Panc1 (cell line): ENCODE data around the gene GPR26. TPM values are rescaled to one million over a fixed set of nuclear protein-coding genes. Genes with fewer than 3 reads are reported as not detected.

Experiments used
- ATAC-seq: fragments of 200-7000 bp; cut with Tn5 transposase; 2 replicates; pipeline ENCODE4 v1.9.1; 2020; ENCODE audit warnings: mild to moderate bottlenecking, moderate library complexity
- BruUV-seq: library from RNA; stranded (reverse); fragments of 400-500 nt; replicated peaks from 2 replicates; lab custom pipeline; 2021; lab: Mats Ljungman, UMichigan
- CTCF ChIA-PET: fragments of 300-600 bp; sonication (Branson Sonifier 250); formaldehyde crosslinking; loops from one replicate; lab custom pipeline; 2022; ENCODE audit warnings: antibody characterized with exemption; lab: Charles Lee
- POLR2A ChIA-PET: fragments of 300-600 bp; sonication (Branson Sonifier 250); formaldehyde crosslinking; loops from one replicate; lab custom pipeline; 2022; ENCODE audit warnings: antibody characterized with exemption; lab: Charles Lee
- DNase-seq: peaks from one replicate; pipeline ENCODE4 v3.0.0-alpha.2; 2010; ENCODE audit warnings: low read depth, low spot score
- H3K27ac ChIP-seq: 2 replicates; pipeline ENCODE4 v1.5.1; 2011; ENCODE audit warnings: mild to moderate bottlenecking, low read length, inconsistent platforms
- H3K27me3 ChIP-seq: fragments of 200-500 bp; sonication (Bioruptor generic); 2 replicates; pipeline ENCODE4 v1.6.0; 2014; ENCODE audit warnings: low read length, inconsistent platforms; ENCODE audit not compliant: control insufficient read depth, insufficient read depth
- H3K36me3 ChIP-seq: fragments of 200-500 bp; sonication (Bioruptor generic); 2 replicates; pipeline ENCODE4 v1.5.1; 2014; ENCODE audit warnings: inconsistent platforms, mild to moderate bottlenecking, low read length, moderate library complexity; ENCODE audit not compliant: control insufficient read depth, insufficient read depth
- H3K4me1 ChIP-seq: 2 replicates; pipeline ENCODE4 v1.5.1; 2011; ENCODE audit warnings: inconsistent platforms, mild to moderate bottlenecking, low read length, moderate library complexity; ENCODE audit not compliant: control insufficient read depth, insufficient read depth
- H3K4me3 ChIP-seq, 2 experiments: 2 replicates each; pipeline ENCODE4 v1.5.1; 2011 to 2012; ENCODE audit warnings: low read depth in 2 of 2, low read length in 2 of 2, mild to moderate bottlenecking in 2 of 2, inconsistent platforms in 1 of 2, moderate library complexity in 1 of 2
- H3K9me3 ChIP-seq: fragments of 200-500 bp; sonication (Bioruptor generic); 2 replicates; pipeline ENCODE4 v1.5.1; 2014; ENCODE audit warnings: low read depth, mild to moderate bottlenecking, inconsistent platforms, low read length, moderate library complexity; ENCODE audit not compliant: control insufficient read depth, insufficient read depth
- CTCF ChIP-seq: fragments of 450-650 bp; IDR thresholded peaks from 2 replicates; pipeline ENCODE4 v1.5.1; 2017; ENCODE audit warnings: mild to moderate bottlenecking
- POLR2AphosphoS5 ChIP-seq: IDR thresholded peaks from 2 replicates; pipeline ENCODE4 v1.6.1; 2012; ENCODE audit warnings: mild to moderate bottlenecking, low read depth, low read length, moderate library complexity
- REST ChIP-seq, 2 experiments: IDR thresholded peaks; 2 replicates each; pipeline ENCODE4 v1.6.1; 2011 to 2012; ENCODE audit warnings: low read depth in 2 of 2, control low read depth in 1 of 2, low read length in 1 of 2, mild to moderate bottlenecking in 1 of 2, moderate library complexity in 1 of 2; ENCODE audit not compliant: insufficient read depth in 1 of 2
- SIN3A ChIP-seq: IDR thresholded peaks from 2 replicates; pipeline ENCODE4 v1.6.1; 2012; ENCODE audit warnings: low read depth, mild to moderate bottlenecking, low read length, moderate library complexity, borderline replicate concordance; ENCODE audit not compliant: insufficient read depth
- TCF7L2 ChIP-seq: IDR thresholded peaks from 2 replicates; pipeline ENCODE4 v1.6.1; 2011; ENCODE audit warnings: mild to moderate bottlenecking, low read depth, low read length, inconsistent platforms
- in situ Hi-C: cut with HindIII; loops from 2 replicates; pipeline ENCODE4 v1.10.0; 2016; ENCODE audit warnings: low sequenced_read_pairs, low pct_unique_long_range_greater_than_20kb
- intact Hi-C: fragments of 100-400 bp; cut with micrococcal nuclease; formaldehyde crosslinking; loops from one replicate; pipeline ENCODE4 v1.10.0; 2022; ENCODE audit not compliant: unreplicated experiment
- total RNA-seq: library from RNA; stranded (reverse); gene quantifications from one replicate; pipeline ENCODE4 v1.2.1, GENCODE V29; 2021; ENCODE audit not compliant: unreplicated experiment

The GPR26 gene
- total RNA-seq, 1 experiment from 2014 or later = not detected

- DNase-seq (no peak), ATAC-seq (no peak)
- no peaks in the 10 kb centered on the region for H3K9me3 ChIP-seq
- no peak overlapping the region for H3K27ac ChIP-seq
- in situ Hi-C loops = no loop called here
- H3K4me3 ChIP-seq = no peak overlapping the region
- peaks cover 14% of the 10 kb centered on the region for H3K27me3 ChIP-seq
- no peaks in the 10 kb centered on the region for H3K4me1 ChIP-seq
- intact Hi-C loops = no loop called here
- POLR2A ChIA-PET = no interaction called here
- no peak for TF ChIP-seq REST (IDR thresholded peaks at IDR 0.05; ENCODE audit: insufficient read depth in 1 of 2, low read depth in 2 of 2, low read length in 1 of 2)
- no peak for TF ChIP-seq TCF7L2
- TF ChIP-seq CTCF = no peak
- TF ChIP-seq SIN3A = no peak
- no peak for TF ChIP-seq POLR2AphosphoS5
- H3K36me3 ChIP-seq = no peaks in the 10 kb centered on the region
- no TSS peak for BruUV-seq
- CTCF ChIA-PET = no interaction called here
These were observed 51.2 kb downstream of the GPR26 start for GRCh38 chr10:123717336-123717735.

- intact Hi-C loops (no loop called here), in situ Hi-C loops (no loop called here)
- H3K9me3 ChIP-seq = no peaks in the 10 kb centered on the region
- no TSS peak for BruUV-seq
- TF ChIP-seq SIN3A (no peak), REST (IDR thresholded peaks at IDR 0.05; ENCODE audit: insufficient read depth in 1 of 2, low read depth in 2 of 2, low read length in 1 of 2) (no peak), TCF7L2 (no peak), CTCF (no peak), POLR2AphosphoS5 (no peak)
- no peaks in the 10 kb centered on the region for H3K4me1 ChIP-seq
- CTCF ChIA-PET = interaction anchor here (0.6 kb wide), 1 partner anchor 669 kb away, joined by 3 read pairs; no protein-coding TSS in a partner anchor
- H3K4me3 ChIP-seq = no peak overlapping the region
- ATAC-seq (no peak), DNase-seq (no peak)
- POLR2A ChIA-PET = interaction anchor here (0.6 kb wide), 1 partner anchor 715 kb away, joined by 4 read pairs; no protein-coding TSS in a partner anchor
- H3K27me3 ChIP-seq = peaks cover 18% of the 10 kb centered on the region
- no peak overlapping the region for H3K27ac ChIP-seq
- no peaks in the 10 kb centered on the region for H3K36me3 ChIP-seq
These were observed 52.4 kb downstream of the GPR26 start for GRCh38 chr10:123718544-123719060.
